ENCODE data around the gene ACAP2.

The ACAP2 gene

DNA sequence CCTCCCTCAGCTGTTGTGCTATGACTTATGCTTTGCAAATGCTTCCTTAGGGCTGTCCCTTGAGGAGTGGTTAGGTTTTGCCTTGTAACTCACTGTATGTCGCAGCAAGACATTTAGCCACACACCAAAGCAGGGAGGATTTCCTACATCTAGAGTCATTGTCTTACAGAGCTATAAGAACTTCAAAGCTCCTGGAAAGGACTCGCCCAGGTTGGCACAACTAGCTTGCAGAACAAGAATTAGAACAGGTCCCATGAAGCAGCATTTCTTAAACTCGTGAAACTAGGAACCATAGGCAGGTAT is 19.4 kb upstream of the ACAP2 start:
- H3K4me3 ChIP-seq (ENCODE audit: low read depth, low read length), result no peak overlapping the region
- TF ChIP-seq, protein P1, sequence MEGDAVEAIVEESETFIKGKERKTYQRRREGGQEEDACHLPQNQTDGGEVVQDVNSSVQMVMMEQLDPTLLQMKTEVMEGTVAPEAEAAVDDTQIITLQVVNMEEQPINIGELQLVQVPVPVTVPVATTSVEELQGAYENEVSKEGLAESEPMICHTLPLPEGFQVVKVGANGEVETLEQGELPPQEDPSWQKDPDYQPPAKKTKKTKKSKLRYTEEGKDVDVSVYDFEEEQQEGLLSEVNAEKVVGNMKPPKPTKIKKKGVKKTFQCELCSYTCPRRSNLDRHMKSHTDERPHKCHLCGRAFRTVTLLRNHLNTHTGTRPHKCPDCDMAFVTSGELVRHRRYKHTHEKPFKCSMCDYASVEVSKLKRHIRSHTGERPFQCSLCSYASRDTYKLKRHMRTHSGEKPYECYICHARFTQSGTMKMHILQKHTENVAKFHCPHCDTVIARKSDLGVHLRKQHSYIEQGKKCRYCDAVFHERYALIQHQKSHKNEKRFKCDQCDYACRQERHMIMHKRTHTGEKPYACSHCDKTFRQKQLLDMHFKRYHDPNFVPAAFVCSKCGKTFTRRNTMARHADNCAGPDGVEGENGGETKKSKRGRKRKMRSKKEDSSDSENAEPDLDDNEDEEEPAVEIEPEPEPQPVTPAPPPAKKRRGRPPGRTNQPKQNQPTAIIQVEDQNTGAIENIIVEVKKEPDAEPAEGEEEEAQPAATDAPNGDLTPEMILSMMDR (IDR thresholded peaks at IDR 0.05; ENCODE audit: low read depth, low read length), result no peak

DNA sequence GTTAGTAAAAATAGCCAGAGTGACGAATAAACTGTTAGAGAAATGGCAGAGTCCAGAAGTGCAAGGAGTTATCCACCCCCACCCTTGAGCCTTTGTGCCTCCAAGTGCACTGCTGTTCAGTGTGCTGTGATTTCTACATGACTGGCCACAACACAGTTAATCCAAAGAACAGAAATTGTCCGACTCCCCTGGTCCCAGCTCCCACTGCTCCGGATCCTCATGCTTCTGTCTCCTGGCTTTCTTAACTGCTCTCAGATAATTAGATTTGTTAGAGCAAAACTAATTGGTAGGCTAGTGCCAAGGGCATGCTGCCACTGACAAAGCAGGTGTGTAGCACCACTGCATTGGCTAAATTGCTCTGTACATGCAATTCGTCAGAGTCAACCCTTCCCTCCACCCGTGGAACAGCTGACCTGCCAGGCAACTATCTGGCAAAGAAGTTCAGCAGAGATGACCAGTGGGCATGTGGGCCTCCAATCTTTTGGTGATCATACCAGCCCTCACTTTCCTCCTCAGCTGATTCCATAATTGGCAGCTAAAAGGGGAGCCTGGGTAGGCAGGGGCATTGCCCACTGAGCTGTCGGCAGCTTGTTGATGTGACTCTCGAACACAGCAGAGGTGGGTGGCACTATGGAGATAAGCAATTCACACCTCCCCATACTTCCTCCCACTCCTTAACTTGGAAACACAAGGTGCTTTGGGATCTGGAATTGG is 18.9 kb upstream of the ACAP2 start:
- no peak overlapping the region for H3K4me3 ChIP-seq (ENCODE audit: low read depth, low read length)
- TF ChIP-seq, protein P1 (IDR thresholded peaks at IDR 0.05; ENCODE audit: low read depth, low read length), result no peak

DNA sequence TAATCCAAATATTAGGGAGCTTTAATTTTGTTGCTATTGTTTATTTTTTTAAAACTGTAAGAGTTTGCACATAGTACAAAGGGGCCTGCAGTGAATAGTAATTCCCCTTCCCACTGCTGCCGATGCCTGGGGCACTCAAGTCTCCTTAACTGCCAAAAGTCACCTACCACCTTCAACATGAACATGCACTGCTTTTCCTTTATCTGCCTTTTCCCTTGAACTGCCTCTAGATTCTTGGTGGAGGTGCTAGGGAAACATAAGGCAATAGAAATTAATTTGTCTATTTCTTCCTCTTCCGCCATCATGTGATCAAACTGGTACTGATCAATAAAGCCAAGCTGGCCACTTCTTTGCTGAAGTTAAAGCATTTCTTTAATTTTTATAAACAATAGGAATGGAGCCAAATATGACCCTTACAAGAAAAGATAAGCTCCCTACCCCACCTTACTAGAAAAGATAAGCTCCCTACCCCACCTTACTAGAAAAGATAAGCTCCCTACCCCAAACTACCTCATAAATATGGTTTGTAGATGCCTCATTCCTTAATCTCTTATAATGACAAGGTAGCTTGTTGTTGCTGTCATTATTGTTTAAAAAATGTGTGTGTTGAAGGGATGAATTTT is 17.4 kb upstream of the ACAP2 start:
- TF ChIP-seq, protein P1 (IDR thresholded peaks at IDR 0.05; ENCODE audit: low read depth, low read length), result no peak
- H3K4me3 ChIP-seq (ENCODE audit: low read depth, low read length), result no peak overlapping the region

DNA sequence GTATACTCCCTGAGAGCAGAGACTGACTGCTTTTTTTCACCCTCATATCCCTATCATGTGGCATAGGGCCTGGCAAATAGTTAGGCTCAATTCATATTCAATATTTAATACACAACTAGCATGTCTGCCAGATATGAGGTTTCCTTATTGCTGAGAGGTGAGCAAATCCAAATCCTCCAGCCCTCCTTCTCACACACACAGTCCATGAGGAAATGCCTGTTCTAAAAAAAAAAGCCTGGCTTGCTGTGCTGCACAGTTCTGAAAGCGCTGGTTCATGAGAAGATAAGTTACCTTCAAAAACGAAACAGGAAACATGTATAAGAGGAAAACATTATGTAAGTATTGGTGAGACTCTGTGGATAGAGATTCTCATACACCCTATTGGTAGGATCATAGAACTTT is 15.5 kb upstream of the ACAP2 start:
- H3K4me3 ChIP-seq (ENCODE audit: low read depth, low read length), result no peak overlapping the region

GRCh38 chr3:195455789-195456188 is 13.0 kb upstream of the ACAP2 start:
- H3K4me3 ChIP-seq (ENCODE audit: low read depth, low read length), result no peak overlapping the region
- TF ChIP-seq, protein P1 (IDR thresholded peaks at IDR 0.05; ENCODE audit: low read depth, low read length), result no peak

More for the DNA sequence above, 15.5 kb upstream of the ACAP2 start:
- TF ChIP-seq, protein P1 (IDR thresholded peaks at IDR 0.05; ENCODE audit: low read depth, low read length), result no peak

DNA sequence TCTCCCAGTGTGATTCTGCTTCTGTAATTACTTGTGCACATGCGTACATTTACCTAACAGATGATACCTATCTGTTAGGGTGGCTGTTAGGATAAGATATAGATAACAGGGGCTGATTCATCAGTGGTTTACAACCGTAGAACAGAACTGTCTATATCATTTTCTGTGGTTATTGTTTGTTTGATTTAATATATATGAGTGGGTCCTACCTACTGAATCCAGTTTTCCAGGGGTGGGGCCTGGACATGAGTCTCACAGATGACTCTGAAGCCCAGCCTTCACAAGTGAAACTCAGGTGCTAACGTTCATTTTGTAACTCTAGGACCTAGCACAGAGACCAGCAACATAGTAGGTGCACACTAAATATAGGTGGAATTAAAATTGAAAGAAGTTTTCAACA is 10.4 kb upstream of the ACAP2 start:
- H3K4me3 ChIP-seq (ENCODE audit: low read depth, low read length), result no peak overlapping the region
- TF ChIP-seq, protein P1 (IDR thresholded peaks at IDR 0.05; ENCODE audit: low read depth, low read length), result no peak

- H3K4me3 ChIP-seq (ENCODE audit: low read depth, low read length), result no peak overlapping the region
- TF ChIP-seq, protein P1 (IDR thresholded peaks at IDR 0.05; ENCODE audit: low read depth, low read length), result no peak
Observed at GRCh38 chr3:195451373-195452015, 8.7 kb upstream of the ACAP2 start.

Measured in WI38 (cell line).